Measurements from ENCODE around the gene SCNN1A.

Gene SCNN1A

GRCh38 chr12:6367969-6368892 lies 7.1 kb downstream of the SCNN1A start:
- no peak for DNase-seq (ENCODE audit: low read depth)

GRCh38 chr12:6367065-6367968 lies 8.0 kb downstream of the SCNN1A start:
- no peak for DNase-seq (ENCODE audit: low read depth)

- no peak for DNase-seq (ENCODE audit: low read depth)
Observed at GRCh38 chr12:6364044-6364374, 11.4 kb downstream of the SCNN1A start.

- DNase-seq (ENCODE audit: low read depth): no peak
Observed at GRCh38 chr12:6363330-6364043, 11.9 kb downstream of the SCNN1A start.

- DNase-seq (ENCODE audit: low read depth): no peak
Observed at GRCh38 chr12:6363010-6363329, 12.4 kb downstream of the SCNN1A start.

- no peak for DNase-seq (ENCODE audit: low read depth)
Observed at GRCh38 chr12:6362403-6362802, 13.0 kb downstream of the SCNN1A start.

GRCh38 chr12:6361834-6362233 lies 13.5 kb downstream of the SCNN1A start:
- DNase-seq (ENCODE audit: low read depth): no peak

- no peak for DNase-seq (ENCODE audit: low read depth)
Observed at GRCh38 chr12:6360578-6361490, 14.5 kb downstream of the SCNN1A start.

GRCh38 chr12:6360080-6360571 lies 15.2 kb downstream of the SCNN1A start:
- DNase-seq (ENCODE audit: low read depth): no peak

GRCh38 chr12:6358881-6359280 lies 16.5 kb downstream of the SCNN1A start:
- no peak for DNase-seq (ENCODE audit: low read depth)

GRCh38 chr12:6356374-6356820 lies 19.0 kb downstream of the SCNN1A start:
- DNase-seq (ENCODE audit: low read depth): no peak

GRCh38 chr12:6355491-6356373 lies 19.6 kb downstream of the SCNN1A start:
- no peak for DNase-seq (ENCODE audit: low read depth)

- no peak for DNase-seq (ENCODE audit: low read depth)
Observed at GRCh38 chr12:6354495-6355393, 20.6 kb downstream of the SCNN1A start.

GRCh38 chr12:6352193-6353173 lies 22.9 kb downstream of the SCNN1A start:
- DNase-seq (ENCODE audit: low read depth): no peak

- DNase-seq (ENCODE audit: low read depth): no peak
Observed at GRCh38 chr12:6351622-6352021, 23.7 kb downstream of the SCNN1A start.

GRCh38 chr12:6347367-6348338 lies 27.7 kb downstream of the SCNN1A start:
- DNase-seq (ENCODE audit: low read depth): no peak

- DNase-seq (ENCODE audit: low read depth): no peak
Observed at GRCh38 chr12:6346942-6347341, 28.4 kb downstream of the SCNN1A start.
